CD4-positive, alpha-beta T cell treated with Interferon gamma for 1 hour (primary cell): ENCODE results near the gene TBCK.

Experiments
- DNase-seq: peaks from one replicate; pipeline ENCODE4 v3.0.0-alpha.2; 2020

TBCK gene

DNA sequence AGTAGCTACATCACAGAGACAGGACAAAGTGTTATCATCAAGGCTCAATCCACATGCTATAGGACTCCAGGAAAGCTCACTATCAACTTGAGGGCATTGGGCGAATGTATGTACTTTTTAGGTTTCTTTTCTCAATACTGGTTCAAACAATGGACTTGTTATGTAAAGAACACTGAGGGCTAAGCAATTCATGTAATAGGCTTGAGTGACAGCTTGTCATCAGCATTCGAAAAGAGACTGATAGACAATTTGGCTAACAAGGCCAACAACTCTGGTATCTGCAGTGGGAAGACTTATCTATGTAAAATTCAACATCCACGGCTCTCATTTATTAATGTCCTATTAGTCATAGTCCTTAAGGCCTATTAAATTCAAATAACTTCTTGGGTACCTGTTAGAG lies 279.7 kb downstream of the TBCK start:
- DNase-seq = no peak

DNA sequence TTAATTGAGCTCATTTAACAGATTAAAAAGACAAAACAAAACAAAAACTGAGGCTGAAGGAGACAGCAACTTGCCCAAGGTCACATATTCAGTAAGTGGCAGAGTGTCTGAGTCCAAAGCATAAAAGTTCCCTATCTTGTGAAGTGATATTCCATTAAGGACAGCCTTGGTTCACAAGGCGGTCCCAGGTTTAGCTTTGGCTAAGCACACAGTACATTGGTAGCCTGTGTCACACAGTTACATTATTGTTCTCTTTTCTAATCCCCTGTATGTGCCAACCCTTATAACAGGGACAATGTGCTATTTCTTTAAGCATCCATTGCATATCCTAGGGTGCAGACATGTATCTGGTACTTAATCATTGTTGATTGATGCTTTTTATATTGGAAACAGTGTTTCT lies 280.8 kb downstream of the TBCK start:
- no peak for DNase-seq

DNA sequence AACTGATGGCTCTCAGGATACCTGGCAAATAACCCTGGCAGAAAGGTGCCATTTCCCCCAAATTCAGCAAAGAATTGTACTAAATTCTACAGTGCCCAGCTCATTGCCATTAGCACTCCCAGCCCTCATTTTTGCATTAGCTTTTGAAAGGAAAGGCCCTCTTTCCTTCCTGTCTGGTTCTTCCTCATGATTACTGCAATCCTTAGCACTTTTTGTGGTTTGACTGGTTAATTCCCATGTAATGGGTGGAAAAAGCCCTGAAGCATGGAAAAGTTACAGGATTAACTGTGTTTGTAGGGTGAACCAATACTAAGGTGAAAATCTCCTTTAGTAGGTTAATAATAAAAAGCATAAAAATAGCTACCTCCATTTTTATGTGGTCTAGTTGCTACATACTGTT lies 281.3 kb downstream of the TBCK start:
- no peak for DNase-seq

DNA sequence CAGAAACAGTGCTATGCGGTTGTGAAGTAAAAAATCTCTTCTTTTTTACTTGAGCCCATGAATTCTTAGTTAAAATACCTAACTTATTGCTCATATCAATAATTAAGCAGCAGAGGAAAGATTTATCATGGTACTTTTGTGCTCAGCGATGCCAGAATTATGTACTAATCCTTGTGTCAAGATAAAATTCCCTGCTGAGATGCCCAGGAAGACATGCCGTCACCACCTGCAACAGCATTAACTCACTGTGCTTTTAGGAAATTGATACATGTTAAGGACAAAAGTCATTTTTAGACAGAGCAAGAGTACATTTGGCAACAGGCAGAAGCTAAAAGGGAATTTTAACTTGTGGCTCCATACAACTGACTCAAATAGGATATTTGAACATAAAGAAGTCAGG lies 281.8 kb downstream of the TBCK start:
- no peak for DNase-seq

DNA sequence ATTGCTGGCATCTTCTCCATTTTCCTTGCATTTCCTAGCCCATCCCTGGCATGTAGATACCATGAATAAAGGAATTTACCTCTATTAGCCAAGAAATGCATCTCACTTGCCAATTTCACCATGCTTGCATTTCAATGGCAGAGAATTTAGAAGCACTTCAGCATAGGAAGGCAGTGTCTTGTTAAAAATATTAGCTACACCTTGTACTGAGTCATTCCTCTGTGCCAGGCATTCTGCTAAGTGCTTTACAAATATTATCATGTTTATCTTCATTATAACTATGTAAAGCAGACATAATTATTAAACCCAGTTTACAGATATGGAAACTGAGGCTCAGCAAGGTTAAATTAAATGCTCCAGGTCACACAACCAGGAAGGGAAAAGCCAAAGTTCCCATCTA lies 282.5 kb downstream of the TBCK start:
- DNase-seq = no peak

DNA sequence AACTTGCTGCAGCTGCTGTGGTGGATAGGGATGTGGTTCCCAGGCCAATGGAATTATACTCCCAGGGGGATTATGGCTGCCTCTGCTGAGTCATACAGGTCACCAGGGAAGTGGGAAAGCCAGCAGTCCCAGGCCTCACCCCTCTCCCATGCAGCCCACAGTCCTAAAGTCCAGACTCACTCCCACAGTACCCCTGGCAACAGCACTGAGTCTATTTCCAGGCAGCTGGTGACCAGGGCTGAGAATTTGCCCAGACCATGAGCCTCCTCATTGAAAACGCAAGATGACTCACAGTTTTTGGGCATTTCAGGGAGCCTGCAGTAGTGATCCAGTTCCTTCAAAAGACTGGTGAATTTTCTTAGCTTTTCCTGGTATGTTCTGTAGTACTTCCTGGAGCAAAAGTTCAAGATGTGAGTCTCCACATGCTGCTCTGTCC lies 283.1 kb downstream of the TBCK start:
- DNase-seq = no peak

DNA sequence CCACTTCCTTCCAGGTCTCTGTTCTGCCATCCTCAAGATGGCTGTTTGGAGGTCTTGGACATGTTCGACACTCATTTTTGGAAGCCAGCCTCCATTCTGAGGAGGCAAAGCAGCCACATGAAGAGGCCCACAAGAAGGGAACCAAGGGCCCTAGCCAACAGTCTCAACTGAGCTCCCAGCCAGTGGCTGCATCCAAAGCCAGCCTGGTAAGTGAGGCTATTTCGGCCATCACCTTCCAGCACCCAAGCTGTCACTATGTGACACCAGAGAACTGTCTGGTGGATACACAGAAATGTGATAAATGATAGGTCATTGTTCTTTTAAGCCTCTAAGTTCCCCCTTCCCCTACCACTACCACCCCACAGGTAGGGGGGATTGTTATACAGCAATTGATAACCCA lies 293.6 kb downstream of the TBCK start:
- no peak for DNase-seq

DNA sequence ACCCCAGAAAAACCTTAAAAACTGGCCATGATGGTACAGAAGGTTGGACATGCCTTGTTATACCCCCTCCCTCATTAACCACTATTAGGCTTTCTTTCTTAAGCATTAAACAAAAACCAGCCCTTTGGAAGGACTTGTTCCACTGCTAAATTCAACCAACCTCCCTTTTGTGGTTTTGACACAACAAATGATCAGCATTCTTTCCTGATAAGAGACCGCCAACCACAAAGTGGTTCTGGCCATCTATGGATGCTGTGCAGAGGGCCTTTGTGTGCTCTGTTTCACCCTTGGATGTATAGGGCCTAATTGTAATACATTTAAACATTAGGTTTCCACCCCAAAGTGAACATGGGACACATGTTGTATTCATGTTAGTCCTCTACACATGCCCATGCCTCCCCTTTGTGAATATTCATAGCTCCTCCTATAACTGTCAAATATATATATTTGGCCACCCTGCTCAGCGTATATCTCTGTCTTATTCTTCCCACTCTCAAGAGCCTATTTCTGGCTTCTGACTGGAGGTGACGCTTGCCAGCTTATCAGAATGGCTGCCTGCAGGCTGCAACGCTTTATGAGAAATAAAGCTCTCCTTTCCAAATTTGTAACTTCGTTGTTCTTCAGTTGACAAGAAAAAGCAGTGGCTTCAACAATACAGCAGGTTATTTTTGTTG lies 294.1 kb downstream of the TBCK start:
- DNase-seq = no peak

DNA sequence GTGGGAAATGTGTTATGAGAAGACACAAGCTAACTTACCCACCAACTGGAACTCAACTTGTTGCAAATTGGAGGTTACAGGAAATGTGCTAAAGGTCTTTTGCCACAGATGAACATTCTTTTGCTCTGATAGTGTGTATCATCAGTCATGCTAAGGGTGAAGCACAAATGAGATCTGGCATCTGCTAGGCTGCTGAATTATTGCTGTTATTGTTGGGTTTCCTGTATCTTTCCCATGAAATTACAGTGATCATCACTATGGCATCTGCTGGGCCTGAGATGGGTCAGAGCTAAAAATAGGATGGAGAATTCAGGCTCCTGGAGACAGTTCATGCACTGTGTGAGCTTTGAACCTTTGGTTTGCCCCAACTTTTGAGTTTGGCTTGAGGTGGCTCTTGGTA lies 296.2 kb downstream of the TBCK start:
- no peak for DNase-seq

DNA sequence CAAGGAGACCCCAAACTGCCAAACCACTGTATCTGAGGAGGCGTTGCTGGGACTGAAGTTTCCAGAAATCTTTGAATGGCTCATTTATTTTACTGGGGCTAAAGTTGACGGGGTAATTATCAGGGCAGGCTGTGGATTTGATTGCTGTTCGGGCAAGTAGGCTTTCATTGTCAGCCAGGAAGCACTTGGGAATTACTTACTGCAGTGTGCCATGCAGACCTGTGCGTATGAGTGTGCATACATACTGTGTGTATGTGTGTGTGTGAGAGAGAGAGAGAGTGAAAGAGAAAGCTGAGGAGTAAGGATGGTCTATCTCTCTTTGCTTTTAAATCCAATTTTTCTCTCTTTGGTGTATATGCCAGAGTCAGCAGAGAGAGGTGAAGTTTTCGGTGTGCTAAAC lies 298.0 kb downstream of the TBCK start:
- DNase-seq = no peak

DNA sequence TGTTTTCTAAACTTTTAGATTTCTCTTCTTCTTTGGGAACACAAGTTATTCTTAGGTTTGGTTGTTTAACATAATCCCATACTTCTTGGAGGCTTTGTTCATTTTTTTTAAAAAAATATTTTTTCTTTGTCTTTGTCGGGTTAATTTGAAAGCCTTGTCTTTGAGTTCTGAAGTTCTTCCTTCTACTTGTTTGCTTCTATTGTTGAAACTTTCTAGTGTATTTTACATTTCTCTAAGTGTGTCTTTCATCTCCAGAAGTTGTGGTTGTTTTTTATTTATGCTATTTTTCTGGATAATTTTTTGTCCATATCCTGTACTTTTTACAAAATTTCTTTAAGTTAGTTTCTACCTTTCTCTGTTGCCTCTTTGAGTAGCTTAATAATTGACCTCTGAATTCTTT lies 304.6 kb downstream of the TBCK start:
- DNase-seq = no peak

DNA sequence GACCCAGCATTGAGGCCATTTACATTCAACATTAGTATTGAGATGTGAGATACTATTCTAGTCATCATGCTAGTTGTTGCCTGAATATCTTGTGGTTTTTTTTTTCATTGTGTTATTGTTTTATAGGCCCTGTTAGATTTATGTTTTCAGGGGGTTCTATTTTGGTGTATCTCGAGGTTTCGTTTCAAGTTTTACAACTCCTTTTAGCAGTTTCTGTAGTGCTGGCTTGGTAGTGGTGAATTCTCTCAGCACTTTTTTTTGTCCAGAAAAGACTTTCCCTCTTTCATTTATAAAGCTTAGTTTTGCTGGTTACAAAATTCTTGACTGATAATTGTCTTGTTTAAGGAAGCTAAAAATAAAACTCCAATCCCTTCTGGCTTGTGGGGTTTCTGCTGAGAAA lies 305.2 kb downstream of the TBCK start:
- DNase-seq = no peak

DNA sequence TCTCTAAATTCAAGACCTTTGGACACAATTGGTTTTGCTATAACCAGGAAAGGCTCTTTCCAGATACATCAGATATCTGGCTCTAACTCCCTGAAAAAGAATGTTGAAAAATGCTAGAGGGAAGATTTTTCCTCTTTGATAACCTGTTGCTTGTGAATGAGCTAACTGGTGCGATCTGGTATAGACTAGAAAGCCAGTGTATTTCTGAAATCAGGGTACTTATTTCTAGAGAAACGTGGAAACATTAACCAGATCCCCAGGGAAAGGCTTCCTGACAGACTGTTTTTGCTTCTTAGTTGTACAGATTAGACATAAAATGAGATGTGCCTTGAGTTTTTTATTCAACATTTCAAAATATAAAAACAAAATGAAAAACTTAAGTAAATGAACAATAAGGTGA lies 313.0 kb downstream of the TBCK start:
- no peak for DNase-seq

DNA sequence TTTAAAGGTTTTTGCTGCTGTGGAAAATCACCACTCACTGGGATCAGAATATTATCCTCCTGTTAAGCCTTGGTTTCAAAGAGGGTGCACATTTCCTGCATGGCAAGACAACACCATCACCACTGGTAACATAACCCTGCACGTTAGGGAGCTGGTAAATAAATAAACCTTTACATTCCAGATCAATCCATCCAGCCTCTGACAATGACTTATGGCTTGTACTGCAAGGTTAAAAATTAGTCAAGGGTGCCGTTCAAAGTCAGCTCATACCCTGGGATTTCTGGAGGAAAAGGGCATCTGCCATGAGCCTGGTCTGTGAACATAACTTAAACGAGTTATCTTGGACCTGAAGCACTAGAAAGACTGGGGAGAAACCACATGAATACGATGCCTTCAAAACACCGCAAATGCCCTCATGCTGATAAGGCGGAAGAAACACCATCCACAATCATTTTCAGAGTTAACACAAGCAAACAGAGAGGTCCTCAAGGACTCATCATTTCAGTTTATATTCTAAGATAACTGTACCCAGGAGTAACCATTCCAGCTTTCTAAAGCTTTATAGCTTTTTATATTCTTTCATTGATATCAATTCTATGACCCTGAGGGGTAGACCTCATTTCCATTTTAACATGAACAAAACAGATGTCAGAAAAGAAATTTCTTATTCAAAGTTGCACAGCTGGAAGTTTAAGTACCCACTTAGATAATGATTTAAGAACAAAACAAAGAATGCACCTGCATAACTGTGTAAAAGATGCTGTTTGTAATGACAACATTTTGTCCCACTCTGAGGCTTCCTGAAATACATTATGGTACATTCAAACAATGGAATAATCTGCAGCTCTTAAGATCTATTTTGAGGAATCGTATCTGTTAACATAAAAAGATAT lies 317.6 kb downstream of the TBCK start:
- DNase-seq = no peak

DNA sequence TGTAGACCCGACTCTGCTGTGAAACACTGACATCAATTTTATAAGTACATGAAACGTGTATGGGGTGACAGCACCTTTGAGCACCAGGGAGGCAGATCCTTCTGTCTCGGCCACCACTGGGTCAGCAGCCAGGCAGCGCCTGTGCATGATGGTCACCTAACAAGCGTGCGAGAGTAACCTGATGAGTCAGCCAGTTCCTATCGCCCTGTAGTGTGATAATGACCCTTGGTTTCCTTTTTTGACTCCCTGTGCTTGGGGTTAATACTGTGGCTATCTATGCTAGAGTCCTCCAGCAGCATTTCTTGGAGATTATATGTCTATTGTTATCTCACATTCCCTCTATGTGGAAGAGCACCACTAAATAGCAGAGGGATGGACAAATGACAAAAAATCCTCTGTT lies 319.2 kb downstream of the TBCK start:
- no peak for DNase-seq

DNA sequence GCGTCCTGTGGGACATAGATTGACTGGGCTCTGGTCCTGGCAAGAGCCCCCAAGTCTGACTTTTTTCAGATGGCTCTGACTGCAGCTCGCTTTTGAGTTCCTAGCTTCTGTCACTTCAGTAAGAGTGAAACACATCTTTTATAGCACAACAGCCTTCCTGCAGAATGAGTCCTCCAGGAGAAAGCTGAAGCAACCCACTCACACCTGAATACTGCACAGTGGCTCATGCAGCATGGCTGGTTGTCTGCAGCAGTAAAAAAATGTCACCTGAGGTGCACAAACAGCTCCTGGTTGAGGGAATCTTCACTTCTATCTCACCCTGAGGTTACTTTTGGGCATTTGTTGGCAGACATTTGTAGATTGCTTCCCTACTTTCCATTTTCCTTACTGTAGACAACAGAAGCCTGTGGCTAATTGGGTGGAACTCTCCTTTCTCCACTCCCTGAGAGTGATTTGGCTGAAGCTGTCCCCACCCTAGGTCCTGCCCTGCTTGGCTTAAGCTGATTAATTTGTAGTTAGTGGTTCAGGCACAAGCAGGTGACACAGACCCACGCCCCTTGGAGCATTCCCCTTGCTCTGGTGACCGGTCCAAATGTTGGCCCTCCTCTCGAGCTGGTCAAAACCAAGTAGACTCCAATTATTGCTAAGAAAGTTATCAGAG lies 321.0 kb downstream of the TBCK start:
- DNase-seq = no peak

DNA sequence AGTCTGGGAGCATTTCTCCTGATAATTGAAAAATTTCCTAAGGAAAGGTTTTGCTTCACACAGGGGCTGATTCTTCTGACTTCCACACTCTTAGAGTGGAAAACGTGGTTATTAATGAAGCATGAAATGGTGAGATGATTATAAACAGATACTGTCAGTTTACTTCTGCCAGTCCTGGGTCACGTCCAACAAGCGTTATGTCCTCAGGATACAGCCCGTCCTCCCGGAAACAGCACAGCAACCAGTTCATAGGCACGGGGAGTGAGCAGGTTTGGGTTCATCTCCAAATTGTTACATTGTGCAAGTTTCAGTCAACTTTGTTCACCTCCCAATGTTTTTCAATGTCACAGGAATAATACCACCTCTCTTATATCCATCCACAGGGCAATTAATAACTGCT lies 321.9 kb downstream of the TBCK start:
- DNase-seq = no peak

DNA sequence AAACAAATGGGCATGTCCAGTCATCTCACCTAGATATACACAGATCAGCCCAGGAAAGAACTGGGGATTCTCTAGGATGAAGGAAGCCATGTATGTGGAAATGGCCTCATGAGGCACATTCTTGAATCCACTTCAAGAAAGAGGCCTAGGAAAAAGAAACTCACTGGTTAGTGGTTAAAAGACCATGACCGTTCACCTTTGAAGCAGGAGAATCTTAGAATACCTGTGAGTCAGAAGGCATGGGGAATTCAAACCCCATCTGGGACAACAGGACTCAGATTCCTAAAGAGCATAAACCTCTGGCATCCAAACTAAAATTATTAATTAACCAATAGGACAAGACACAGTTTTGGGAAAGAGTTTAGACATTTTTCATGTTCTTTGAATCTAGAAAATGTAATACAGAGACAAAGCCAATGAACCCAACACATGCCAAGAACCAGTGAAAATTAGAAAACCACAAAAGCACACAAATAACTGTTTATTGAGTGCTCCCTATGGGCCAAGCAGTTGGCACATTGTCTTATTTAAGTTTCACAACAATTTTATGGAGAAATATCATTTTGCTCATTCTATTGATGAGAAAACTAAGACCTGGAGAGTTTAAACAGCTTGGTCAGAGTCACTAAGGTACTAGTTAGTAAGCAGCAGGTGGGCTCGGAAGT lies 323.2 kb downstream of the TBCK start:
- no peak for DNase-seq

DNA sequence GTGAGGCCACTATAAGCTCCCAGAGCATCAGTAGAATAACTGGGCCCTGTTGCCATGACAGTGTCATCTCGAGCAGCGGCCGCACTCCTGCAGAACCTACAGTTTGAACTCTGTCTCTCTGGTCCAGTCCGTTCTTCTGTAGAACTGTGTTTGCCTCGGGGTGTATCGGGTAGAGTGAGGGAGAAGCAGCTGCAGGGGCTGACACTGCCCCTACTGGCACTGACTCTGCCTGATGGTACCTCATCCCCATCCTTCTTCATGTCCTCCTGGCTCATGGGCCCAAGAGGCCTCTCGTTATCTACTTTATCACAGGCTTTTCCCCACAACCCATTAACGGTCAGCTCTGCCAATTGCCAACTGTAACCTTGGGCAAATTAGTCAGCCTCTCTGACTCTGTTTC lies 324.3 kb downstream of the TBCK start:
- DNase-seq = no peak
